Esophagus muscularis mucosa (tissue), 4 donors: ENCODE measurements around the gene NPAS3. TPM values are rescaled to one million over a fixed set of nuclear protein-coding genes. Genes with fewer than 3 reads are reported as not detected.

Experiments
- DNase-seq: peaks from one replicate; pipeline ENCODE4 v3.0.0-alpha.2; 2017; ENCODE audit errors: extremely low spot score
- H3K27ac ChIP-seq, 4 donors: fragments of 200-600 bp; sonication (generic); replicated peaks in 1 of 4; 1 replicate in 3 of 4; 2 replicates in 1 of 4; pipeline ENCODE4 v1.5.1; 2016 to 2019; ENCODE audit warnings: mild to moderate bottlenecking in 1 of 4
- H3K27me3 ChIP-seq, 4 donors: fragments of 200-600 bp; sonication (generic); one replicate each; pipeline versions ENCODE4 v1.5.1 to v1.6.0; 2016 to 2019
- H3K36me3 ChIP-seq, 4 donors: fragments of 200-600 bp; sonication (generic); one replicate each; pipeline ENCODE4 v1.5.1; 2016 to 2019
- H3K4me1 ChIP-seq, 4 donors: fragments of 200-600 bp; sonication (generic); one replicate each; pipeline ENCODE4 v1.5.1; 2016 to 2019
- H3K4me3 ChIP-seq, 4 donors: fragments of 200-600 bp; sonication (generic); 1 replicate in 2 of 4; 2 replicates in 2 of 4; pipeline ENCODE4 v1.5.1; 2016 to 2019; ENCODE audit warnings: mild to moderate bottlenecking in 4 of 4, moderate library complexity in 1 of 4
- H3K9me3 ChIP-seq, 4 donors: fragments of 200-600 bp; sonication (generic); 1 replicate in 3 of 4; 2 replicates in 1 of 4; pipeline ENCODE4 v1.5.1; 2016 to 2019
- EP300 ChIP-seq: sonication (generic); formaldehyde crosslinking; IDR thresholded peaks from one replicate; pipeline ENCODE4 v1.6.1; 2017; ENCODE audit warnings: antibody characterized with exemption
- POLR2A ChIP-seq: fragments of 450-650 bp; IDR thresholded peaks from one replicate; pipeline ENCODE4 v1.6.1; 2017; ENCODE audit warnings: antibody characterized with exemption, moderate library complexity, mild to moderate bottlenecking, low read depth
- POLR2AphosphoS5 ChIP-seq, 2 donors: sonication (generic); formaldehyde crosslinking; IDR thresholded peaks; one replicate each; pipeline ENCODE4 v1.6.1; 2017; ENCODE audit warnings: antibody characterized with exemption in 2 of 2
- WGBS: methylation state at CpG from one replicate; pipeline ENCODE4 v1.1.5; 2018; 5-methylcytosine and 5-hydroxymethylcytosine counted together
- intact Hi-C: fragments of 100-400 bp; cut with DNase I; formaldehyde crosslinking; loops from one replicate; pipeline ENCODE4 v1.15.1; 2023
- total RNA-seq, 4 donors: library from RNA; depleted of rRNA; stranded (reverse); fragments of >200 nt; gene quantifications; one replicate each; pipeline versions ENCODE4 v1.1.0 to v1.2.1, GENCODE V29; 2016
- TF ChIP-seq, protein P1 (sequence below), 3 experiments: fragments of 200-600 bp in 2 of 3; fragments of 450-650 bp in 1 of 3; sonication (generic) in 2 of 3; IDR thresholded peaks; one replicate each; pipeline ENCODE4 v1.5.1; 2017 to 2019; ENCODE audit warnings: antibody characterized with exemption in 3 of 3, mild to moderate bottlenecking in 2 of 3, moderate library complexity in 1 of 3

NPAS3 gene
- total RNA-seq, 4 donors from 2014 or later = 3.3 to 7.3 (median 5.8) TPM

GRCh38 chr14:33131801-33132200 lies 193.1 kb downstream of the NPAS3 start:
- TF ChIP-seq POLR2A (no peak), POLR2AphosphoS5 (IDR thresholded peaks at IDR 0.05) (no peak), EP300 (no peak)
- TF ChIP-seq, protein P1, sequence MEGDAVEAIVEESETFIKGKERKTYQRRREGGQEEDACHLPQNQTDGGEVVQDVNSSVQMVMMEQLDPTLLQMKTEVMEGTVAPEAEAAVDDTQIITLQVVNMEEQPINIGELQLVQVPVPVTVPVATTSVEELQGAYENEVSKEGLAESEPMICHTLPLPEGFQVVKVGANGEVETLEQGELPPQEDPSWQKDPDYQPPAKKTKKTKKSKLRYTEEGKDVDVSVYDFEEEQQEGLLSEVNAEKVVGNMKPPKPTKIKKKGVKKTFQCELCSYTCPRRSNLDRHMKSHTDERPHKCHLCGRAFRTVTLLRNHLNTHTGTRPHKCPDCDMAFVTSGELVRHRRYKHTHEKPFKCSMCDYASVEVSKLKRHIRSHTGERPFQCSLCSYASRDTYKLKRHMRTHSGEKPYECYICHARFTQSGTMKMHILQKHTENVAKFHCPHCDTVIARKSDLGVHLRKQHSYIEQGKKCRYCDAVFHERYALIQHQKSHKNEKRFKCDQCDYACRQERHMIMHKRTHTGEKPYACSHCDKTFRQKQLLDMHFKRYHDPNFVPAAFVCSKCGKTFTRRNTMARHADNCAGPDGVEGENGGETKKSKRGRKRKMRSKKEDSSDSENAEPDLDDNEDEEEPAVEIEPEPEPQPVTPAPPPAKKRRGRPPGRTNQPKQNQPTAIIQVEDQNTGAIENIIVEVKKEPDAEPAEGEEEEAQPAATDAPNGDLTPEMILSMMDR (IDR thresholded peaks at IDR 0.05) = no peak

DNA sequence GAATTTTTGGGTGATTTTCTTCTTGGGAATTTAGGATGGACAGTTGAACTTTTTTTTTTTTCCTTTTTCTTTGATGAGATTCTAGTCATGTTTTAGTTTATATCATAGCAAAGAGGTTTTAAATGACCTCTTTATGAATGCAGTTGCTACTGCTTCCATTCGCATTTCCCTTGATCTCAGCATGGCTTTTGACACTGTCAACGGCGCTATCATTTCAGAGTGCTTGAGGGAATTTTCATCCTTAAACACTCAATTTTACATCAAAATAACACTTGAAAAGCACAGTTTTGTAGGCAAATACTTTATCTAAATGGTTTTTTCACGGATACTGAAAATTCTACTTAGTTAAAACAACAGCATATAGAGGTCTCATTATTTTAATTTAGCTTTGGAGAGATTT lies 195.5 kb downstream of the NPAS3 start:
- H3K27ac ChIP-seq = no peak overlapping the region
- 82% methylated on average over 4 of the region's 4 CpGs for WGBS
- H3K27me3 ChIP-seq = no peaks in the 10 kb centered on the region
- H3K9me3 ChIP-seq = no peaks in the 10 kb centered on the region
- no peaks in the 10 kb centered on the region for H3K4me1 ChIP-seq
- H3K36me3 ChIP-seq = no peaks in the 10 kb centered on the region
- no peak for TF ChIP-seq EP300
- no peak for TF ChIP-seq POLR2AphosphoS5 (IDR thresholded peaks at IDR 0.05)
- TF ChIP-seq, protein P1 (IDR thresholded peaks at IDR 0.05) = no peak
- TF ChIP-seq POLR2A = no peak
- H3K4me3 ChIP-seq = no peak overlapping the region
- intact Hi-C loops = no loop called here
- no peak for DNase-seq

More at GRCh38 chr14:33131801-33132200, 193.1 kb downstream of the NPAS3 start:
- no peak for DNase-seq
- no peaks in the 10 kb centered on the region for H3K36me3 ChIP-seq
- no peaks in the 10 kb centered on the region for H3K4me1 ChIP-seq
- no peak overlapping the region for H3K27ac ChIP-seq
- intact Hi-C loops = no loop called here
- no peaks in the 10 kb centered on the region for H3K27me3 ChIP-seq
- H3K4me3 ChIP-seq = no peak overlapping the region
- H3K9me3 ChIP-seq = no peaks in the 10 kb centered on the region
- WGBS = 97% methylated on average over 2 of the region's 2 CpGs

DNA sequence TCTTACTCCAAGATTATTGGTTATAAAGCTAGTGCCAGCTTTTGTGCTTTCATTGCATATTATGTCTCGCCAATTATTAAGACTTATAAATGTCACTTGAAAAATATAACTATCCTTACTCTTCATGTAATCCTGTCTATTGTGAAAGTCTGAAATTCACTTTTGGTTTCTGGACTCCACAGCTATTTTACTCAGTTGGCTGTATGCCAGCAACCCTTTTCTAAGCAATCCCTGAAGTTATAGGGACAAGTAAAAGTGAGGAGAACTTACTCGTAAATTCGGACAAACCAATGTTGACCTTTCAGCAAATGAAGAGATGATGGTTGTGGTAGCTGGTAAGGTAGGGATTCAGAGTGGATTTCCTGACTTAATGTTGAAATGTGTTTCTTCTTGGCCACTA lies 196.3 kb downstream of the NPAS3 start:
- TF ChIP-seq, protein P1 (IDR thresholded peaks at IDR 0.05) = no peak
- TF ChIP-seq POLR2AphosphoS5 (IDR thresholded peaks at IDR 0.05) (no peak), EP300 (no peak), POLR2A (no peak)
- Histone ChIP-seq H3K36me3 (no peaks in the 10 kb centered on the region), H3K4me1 (no peaks in the 10 kb centered on the region), H3K27ac (no peak overlapping the region), H3K9me3 (no peaks in the 10 kb centered on the region), H3K4me3 (no peak overlapping the region), H3K27me3 (no peaks in the 10 kb centered on the region)
- WGBS = 85% methylated on average over 3 of the region's 3 CpGs
- no peak for DNase-seq
- intact Hi-C loops = no loop called here

DNA sequence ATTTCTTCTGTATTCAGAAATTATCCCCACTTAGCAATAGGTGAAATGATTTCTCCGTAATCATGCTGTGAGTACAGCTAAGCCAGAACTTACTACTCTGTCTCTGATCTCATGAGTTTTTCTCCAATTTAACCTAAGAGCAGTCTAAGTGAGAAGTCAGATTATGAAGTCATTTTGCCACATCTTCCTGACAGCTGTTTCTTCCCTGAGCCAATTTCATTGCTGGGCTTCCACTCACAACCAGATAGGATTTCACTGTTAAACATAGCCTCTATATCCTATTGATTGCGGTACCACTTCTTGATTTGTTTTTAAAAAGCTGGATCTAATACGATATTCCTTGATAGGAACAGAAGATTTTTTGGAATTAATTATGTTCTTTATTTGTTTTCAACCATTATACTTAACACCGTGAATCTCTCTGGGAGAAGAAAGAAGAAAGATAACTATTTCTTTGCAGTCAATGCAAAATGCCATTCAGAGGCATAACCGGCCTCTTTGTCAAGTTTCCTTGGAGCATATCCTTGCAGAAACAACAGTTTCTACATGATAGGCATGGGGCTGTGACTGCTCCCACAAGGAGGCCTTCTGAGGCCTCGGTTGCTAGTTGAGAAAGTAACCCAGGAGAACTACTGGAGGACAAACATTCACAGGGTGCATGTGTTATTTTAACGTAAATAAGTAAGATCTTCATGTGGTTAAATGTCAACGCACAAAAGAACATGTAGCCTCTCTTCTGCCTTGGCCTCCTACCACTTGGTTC lies 212.2 kb downstream of the NPAS3 start:
- no peaks in the 10 kb centered on the region for H3K27me3 ChIP-seq
- 96% methylated on average over 8 of the region's 8 CpGs for WGBS

More for the DNA sequence above, 212.2 kb downstream of the NPAS3 start:
- H3K9me3 ChIP-seq = no peaks in the 10 kb centered on the region
- H3K36me3 ChIP-seq = no peaks in the 10 kb centered on the region
- no peak overlapping the region for H3K27ac ChIP-seq
- H3K4me1 ChIP-seq = peaks cover 0 to 7% (median 0%) of the 10 kb centered on the region in 4 donors
- no peak for TF ChIP-seq EP300
- TF ChIP-seq POLR2AphosphoS5 (IDR thresholded peaks at IDR 0.05) = no peak
- no peak for TF ChIP-seq POLR2A
- TF ChIP-seq, protein P1 (IDR thresholded peaks at IDR 0.05) = no peak
- intact Hi-C loops = no loop called here
- H3K4me3 ChIP-seq = no peak overlapping the region
- DNase-seq = no peak
